NCI-H2196 treated with DMSO at 0.1 percent for 48 hours (cell line): ENCODE results near the gene OR8B3.

ENCODE experiments used
- DNase-seq: peaks from one replicate; lab custom pipeline; 2025; ENCODE audit not compliant: unreplicated experiment; lab: John Stamatoyannopoulos, UW

Gene OR8B3

DNA sequence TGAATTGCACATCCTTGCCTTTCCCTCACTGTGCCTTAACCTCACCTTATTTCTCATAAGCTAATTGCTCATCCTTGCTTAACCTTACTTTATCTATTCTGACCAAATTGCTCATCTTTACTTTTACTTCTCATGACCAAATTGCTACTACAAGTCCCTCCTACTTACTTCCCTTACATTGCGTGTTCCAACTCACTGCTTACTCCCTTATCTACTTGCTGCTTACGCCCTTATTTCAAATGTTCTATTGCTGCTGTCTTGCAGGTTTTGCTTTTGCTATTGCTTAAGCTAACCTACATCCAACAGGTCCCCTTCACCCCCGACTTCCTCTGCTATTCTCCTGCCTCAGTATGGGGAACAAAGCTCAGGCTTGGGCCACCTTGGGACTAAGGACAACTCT, 22.5 kb downstream of the OR8B3 start:
- DNase-seq: no peak

- DNase-seq: no peak
Measured at GRCh38 chr11:124359566-124359965, 39.3 kb downstream of the OR8B3 start.

DNA sequence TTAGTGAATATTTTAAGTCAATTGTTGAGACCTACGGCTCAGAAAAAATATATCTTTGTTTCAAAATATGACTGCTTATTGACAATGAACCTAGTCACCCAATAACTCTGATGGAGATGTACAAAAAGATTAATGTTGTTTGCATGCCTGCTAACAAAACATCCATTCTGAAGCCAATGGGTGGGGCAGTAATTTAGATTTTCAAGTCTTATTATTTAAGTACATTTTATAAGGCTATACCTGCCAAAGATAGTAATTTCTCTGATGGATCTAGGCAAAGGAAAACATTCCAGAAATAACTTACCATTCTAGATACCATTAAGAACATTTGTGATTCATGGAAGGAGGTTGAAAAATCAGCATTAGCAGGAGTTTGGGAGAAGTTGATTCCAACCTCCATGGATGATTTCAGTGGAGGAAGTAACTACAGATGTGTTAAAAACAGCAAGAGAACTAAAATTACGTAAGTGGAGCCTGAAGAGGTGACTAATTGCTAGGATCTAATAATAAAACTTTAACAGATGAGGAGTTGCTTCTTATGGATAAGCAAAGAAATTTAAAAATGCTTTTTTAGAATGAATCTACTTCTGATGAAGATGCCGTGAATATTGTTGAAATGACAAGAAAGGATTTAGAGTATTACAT, 52.4 kb downstream of the OR8B3 start:
- DNase-seq: no peak
